ENCODE data around the gene TRIP6. TPM values are rescaled to one million over a fixed set of nuclear protein-coding genes. Genes with fewer than 3 reads are reported as not detected.

The TRIP6 gene
- total RNA-seq, 3 donors from 2014 or later (not counting 1 experiment from before 2014, with no cell fraction given): 1.1 to 3.5 (median 1.5) TPM

GRCh38 chr7:100855515-100855914 is 11.7 kb upstream of the TRIP6 start:
- Mint-ChIP-seq H3K9me3 (no peaks in the 10 kb centered on the region), H3K27ac (peak overlapping the region in 1 of 2 donors; percentile 41), H3K4me1 (peaks cover 8 to 32% of the 10 kb centered on the region in 2 donors), H3K36me3 (no peaks in the 10 kb centered on the region), H3K4me3 (peak overlapping the region; percentile 6), H3K27me3 (ENCODE audit: low read depth in 2 of 2) (no peaks in the 10 kb centered on the region)
- H3K27ac ChIP-seq (ENCODE audit: low read length): no peak overlapping the region
- DNase-seq: peak in 1 of 2 donors; percentile 1
- H3K36me3 ChIP-seq (ENCODE audit: control insufficient read depth, insufficient read depth, low read length): peaks cover 20% of the 10 kb centered on the region
- no peak for TF ChIP-seq CTCF (IDR thresholded peaks at IDR 0.05)
- peaks cover 28% of the 10 kb centered on the region for H3K4me1 ChIP-seq (ENCODE audit: control insufficient read depth, insufficient read depth, low read length)
- no peaks in the 10 kb centered on the region for H3K9me3 ChIP-seq (ENCODE audit: control insufficient read depth, insufficient read depth, low read length)
- intact Hi-C loops (cut with micrococcal nuclease): loop anchor here (10.0 kb wide), 1 partner anchor 381 kb away; the partner anchor contains the start of gene TSC22D4
- ATAC-seq: no peak
- WGBS (ENCODE audit: insufficient coverage): 92% methylated on average over 10 of the region's 10 CpGs
- H3K4me3 ChIP-seq (ENCODE audit: low read length): no peak overlapping the region
- no peaks in the 10 kb centered on the region for H3K27me3 ChIP-seq (ENCODE audit: control insufficient read depth, insufficient read depth, low read length)

- TF ChIP-seq CTCF (IDR thresholded peaks at IDR 0.05): no peak
- DNase-seq (peak in 1 of 2 donors; percentile 1), ATAC-seq (no peak)
- 97% methylated on average over 16 of the region's 16 CpGs for WGBS (ENCODE audit: insufficient coverage)
- no peaks in the 10 kb centered on the region for H3K9me3 Mint-ChIP-seq
- H3K4me1 Mint-ChIP-seq: peaks cover 5 to 29% of the 10 kb centered on the region in 2 donors
- H3K36me3 ChIP-seq (ENCODE audit: control insufficient read depth, insufficient read depth, low read length): peaks cover 30% of the 10 kb centered on the region
- no peak overlapping the region for H3K27ac ChIP-seq (ENCODE audit: low read length)
- H3K27ac Mint-ChIP-seq: no peak overlapping the region
- H3K27me3 ChIP-seq (ENCODE audit: control insufficient read depth, insufficient read depth, low read length): no peaks in the 10 kb centered on the region
- no peaks in the 10 kb centered on the region for H3K9me3 ChIP-seq (ENCODE audit: control insufficient read depth, insufficient read depth, low read length)
- H3K4me3 ChIP-seq (ENCODE audit: low read length): no peak overlapping the region
- no peaks in the 10 kb centered on the region for H3K36me3 Mint-ChIP-seq
- intact Hi-C loops (cut with micrococcal nuclease): loop anchor here (10.0 kb wide), 1 partner anchor 382 kb away; the partner anchor contains the start of gene TSC22D4
- H3K4me3 Mint-ChIP-seq: no peak overlapping the region
- peaks cover 22% of the 10 kb centered on the region for H3K4me1 ChIP-seq (ENCODE audit: control insufficient read depth, insufficient read depth, low read length)
- no peaks in the 10 kb centered on the region for H3K27me3 Mint-ChIP-seq (ENCODE audit: low read depth in 2 of 2)
Observed at GRCh38 chr7:100856871-100857282, 10.3 kb upstream of the TRIP6 start.

- Histone ChIP-seq H3K36me3 (ENCODE audit: control insufficient read depth, insufficient read depth, low read length) (peaks cover 43% of the 10 kb centered on the region), H3K4me1 (ENCODE audit: control insufficient read depth, insufficient read depth, low read length) (no peaks in the 10 kb centered on the region), H3K4me3 (ENCODE audit: low read length) (no peak overlapping the region), H3K9me3 (ENCODE audit: control insufficient read depth, insufficient read depth, low read length) (no peaks in the 10 kb centered on the region), H3K27ac (ENCODE audit: low read length) (no peak overlapping the region), H3K27me3 (ENCODE audit: control insufficient read depth, insufficient read depth, low read length) (no peaks in the 10 kb centered on the region)
- 97% methylated on average over 15 of the region's 15 CpGs for WGBS (ENCODE audit: insufficient coverage)
- Mint-ChIP-seq H3K27me3 (ENCODE audit: low read depth in 2 of 2) (no peaks in the 10 kb centered on the region), H3K27ac (no peak overlapping the region), H3K9me3 (no peaks in the 10 kb centered on the region), H3K4me1 (peaks cover 0 to 4% of the 10 kb centered on the region in 2 donors), H3K4me3 (no peak overlapping the region), H3K36me3 (no peaks in the 10 kb centered on the region)
- no peak for TF ChIP-seq CTCF (IDR thresholded peaks at IDR 0.05)
- intact Hi-C loops (cut with micrococcal nuclease): loop anchor here (10.0 kb wide), 1 partner anchor 385 kb away; the partner anchor contains the start of gene TSC22D4
- ATAC-seq: no peak
- DNase-seq: no peak
Observed at GRCh38 chr7:100859856-100860255, 7.3 kb upstream of the TRIP6 start.
